KMS-11 (cell line): Measurements from ENCODE around the gene MOB3B.

Experiments
- H2AFZ ChIP-seq: fragments of 200-600 bp; sonication (generic); 2 replicates; pipeline ENCODE4 v1.6.1; 2016; ENCODE audit warnings: antibody characterized with exemption, mixed run types, low read depth
- H3K27ac ChIP-seq: fragments of 200-600 bp; sonication (generic); 2 replicates; pipeline ENCODE4 v1.6.1; 2016; ENCODE audit warnings: mild to moderate bottlenecking, mixed run types
- H3K27me3 ChIP-seq: fragments of 200-600 bp; sonication (generic); 2 replicates; pipeline ENCODE4 v1.6.1; 2017; ENCODE audit warnings: mild to moderate bottlenecking, low read depth, mixed run types, moderate library complexity; ENCODE audit not compliant: insufficient read depth
- H3K36me3 ChIP-seq: fragments of 200-600 bp; sonication (generic); 2 replicates; pipeline ENCODE4 v1.6.1; 2017; ENCODE audit warnings: mild to moderate bottlenecking, mixed run types; ENCODE audit not compliant: insufficient read depth
- H3K4me1 ChIP-seq: fragments of 200-600 bp; sonication (generic); 2 replicates; pipeline ENCODE4 v1.6.1; 2016; ENCODE audit warnings: mild to moderate bottlenecking, low read depth, mixed run types; ENCODE audit not compliant: poor library complexity, severe bottlenecking
- H3K4me2 ChIP-seq: fragments of 200-600 bp; sonication (generic); 2 replicates; pipeline ENCODE4 v1.7.0; 2016; ENCODE audit warnings: mild to moderate bottlenecking, mixed run types
- H3K4me3 ChIP-seq: fragments of 200-600 bp; sonication (generic); IDR thresholded peaks from 2 replicates; pipeline ENCODE4 v1.6.1; 2017; ENCODE audit warnings: low read depth, low read length, mixed read lengths; ENCODE audit not compliant: insufficient read depth
- H3K79me2 ChIP-seq: fragments of 200-600 bp; sonication (generic); 2 replicates; pipeline ENCODE4 v1.6.1; 2016; ENCODE audit warnings: low read depth, mixed run types; ENCODE audit not compliant: insufficient read depth
- H3K9ac ChIP-seq: fragments of 200-600 bp; sonication (generic); 2 replicates; pipeline ENCODE4 v1.6.1; 2016; ENCODE audit warnings: mild to moderate bottlenecking, mixed run types
- H4K20me1 ChIP-seq: fragments of 200-600 bp; sonication (generic); 2 replicates; pipeline ENCODE4 v1.6.1; 2016; ENCODE audit warnings: mild to moderate bottlenecking, mixed run types; ENCODE audit not compliant: insufficient read depth
- TF ChIP-seq, protein P1 (sequence below): fragments of 200-600 bp; sonication (generic); conservative IDR thresholded peaks from 2 replicates; pipeline ENCODE4 v1.6.1; 2017; ENCODE audit warnings: low read depth, mild to moderate bottlenecking, antibody characterized with exemption, low read length, moderate library complexity, mixed read lengths

Gene MOB3B

DNA sequence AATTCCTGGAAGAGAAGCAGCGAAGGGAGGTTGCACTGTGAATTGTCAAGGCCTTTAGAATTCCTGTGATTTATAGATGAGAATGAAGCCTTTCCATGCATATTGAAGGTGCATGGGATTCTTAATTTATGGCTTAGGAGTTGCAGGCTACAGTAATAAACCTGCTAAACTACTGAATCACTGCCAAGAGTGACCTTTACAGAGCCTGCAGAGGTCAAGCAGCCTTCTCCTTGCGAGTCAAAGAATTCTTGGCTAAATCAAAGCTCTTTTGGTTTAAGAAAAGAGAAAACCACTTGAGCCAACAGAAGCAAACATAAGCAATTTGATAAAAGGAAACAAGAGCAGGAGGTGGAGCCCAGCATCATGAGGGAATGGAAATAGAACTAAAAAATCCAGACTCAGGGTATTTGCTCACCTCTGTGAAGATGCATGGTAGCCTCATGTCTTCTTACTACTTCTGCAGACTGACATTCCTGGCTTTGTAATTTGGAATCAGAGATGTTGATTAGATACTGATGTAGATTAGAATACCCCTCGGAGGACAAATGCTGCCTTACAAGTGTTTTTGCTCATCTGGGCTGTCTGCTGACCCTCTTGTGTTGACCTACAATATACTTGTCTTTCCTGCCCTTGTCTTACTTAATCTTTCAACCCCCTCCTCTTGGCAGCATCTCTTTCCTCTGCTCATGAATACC is 95.8 kb downstream of the MOB3B start:
- Histone ChIP-seq H3K4me1 (no peaks in the 10 kb centered on the region), H3K79me2 (no peaks in the 10 kb centered on the region), H2AFZ (no peak overlapping the region), H3K27me3 (no peaks in the 10 kb centered on the region), H3K4me3 (no peak overlapping the region), H3K36me3 (no peaks in the 10 kb centered on the region), H3K27ac (no peak overlapping the region), H3K4me2 (no peak overlapping the region), H3K9ac (no peak overlapping the region), H4K20me1 (no peaks in the 10 kb centered on the region)
- TF ChIP-seq, protein P1, sequence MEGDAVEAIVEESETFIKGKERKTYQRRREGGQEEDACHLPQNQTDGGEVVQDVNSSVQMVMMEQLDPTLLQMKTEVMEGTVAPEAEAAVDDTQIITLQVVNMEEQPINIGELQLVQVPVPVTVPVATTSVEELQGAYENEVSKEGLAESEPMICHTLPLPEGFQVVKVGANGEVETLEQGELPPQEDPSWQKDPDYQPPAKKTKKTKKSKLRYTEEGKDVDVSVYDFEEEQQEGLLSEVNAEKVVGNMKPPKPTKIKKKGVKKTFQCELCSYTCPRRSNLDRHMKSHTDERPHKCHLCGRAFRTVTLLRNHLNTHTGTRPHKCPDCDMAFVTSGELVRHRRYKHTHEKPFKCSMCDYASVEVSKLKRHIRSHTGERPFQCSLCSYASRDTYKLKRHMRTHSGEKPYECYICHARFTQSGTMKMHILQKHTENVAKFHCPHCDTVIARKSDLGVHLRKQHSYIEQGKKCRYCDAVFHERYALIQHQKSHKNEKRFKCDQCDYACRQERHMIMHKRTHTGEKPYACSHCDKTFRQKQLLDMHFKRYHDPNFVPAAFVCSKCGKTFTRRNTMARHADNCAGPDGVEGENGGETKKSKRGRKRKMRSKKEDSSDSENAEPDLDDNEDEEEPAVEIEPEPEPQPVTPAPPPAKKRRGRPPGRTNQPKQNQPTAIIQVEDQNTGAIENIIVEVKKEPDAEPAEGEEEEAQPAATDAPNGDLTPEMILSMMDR = no peak

DNA sequence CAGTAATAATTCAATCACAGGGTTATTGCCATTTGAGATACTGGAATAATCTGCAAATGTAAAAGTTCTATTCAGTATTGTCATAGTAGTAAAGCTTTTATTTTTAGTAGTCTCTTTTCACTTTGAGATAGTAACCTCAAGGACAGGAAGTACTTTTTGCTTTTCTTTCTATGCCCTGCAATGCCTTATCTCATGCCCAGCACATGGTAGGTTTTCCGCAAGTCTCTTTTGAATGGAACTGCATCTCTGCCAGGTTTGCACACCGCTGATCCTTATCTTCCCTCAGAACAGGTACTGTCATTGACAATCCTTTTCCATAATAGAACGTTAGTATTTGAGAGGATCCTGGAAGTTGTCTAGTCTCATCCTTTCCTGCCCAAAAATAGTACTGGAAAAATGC is 97.3 kb downstream of the MOB3B start:
- TF ChIP-seq, protein P1 = no peak
- Histone ChIP-seq H3K79me2 (no peaks in the 10 kb centered on the region), H4K20me1 (no peaks in the 10 kb centered on the region), H3K4me3 (no peak overlapping the region), H3K27ac (no peak overlapping the region), H3K36me3 (no peaks in the 10 kb centered on the region), H3K4me1 (no peaks in the 10 kb centered on the region), H2AFZ (no peak overlapping the region), H3K4me2 (no peak overlapping the region), H3K9ac (no peak overlapping the region), H3K27me3 (no peaks in the 10 kb centered on the region)

DNA sequence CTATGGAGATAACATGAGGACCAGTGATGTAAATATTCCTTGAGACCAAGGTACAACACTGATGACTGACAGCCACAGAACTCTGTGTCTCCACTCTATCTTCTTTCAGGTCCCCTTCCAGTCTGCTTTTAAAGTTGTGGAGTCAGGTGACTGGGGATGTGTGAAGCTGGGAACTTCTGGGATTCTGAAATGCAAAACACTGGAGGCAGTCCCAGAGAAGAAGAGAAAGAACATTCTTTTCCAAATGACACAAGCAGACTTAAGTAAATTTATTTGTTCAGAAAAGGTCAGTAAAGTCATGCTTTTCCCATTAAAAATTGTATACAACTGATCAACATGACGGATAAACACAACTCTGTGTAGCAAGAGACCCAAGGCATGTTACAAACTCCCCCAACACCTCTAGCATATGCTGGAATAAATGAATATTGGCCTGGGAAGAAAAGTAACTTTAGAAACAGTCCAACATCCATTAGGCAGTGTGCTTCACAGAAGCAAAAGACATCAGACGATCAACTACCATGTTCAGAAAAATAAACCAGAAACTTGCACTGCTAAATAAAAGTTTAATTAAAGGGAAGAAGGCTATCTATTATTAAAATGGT is 98.0 kb downstream of the MOB3B start:
- Histone ChIP-seq H3K27ac (no peak overlapping the region), H3K79me2 (no peaks in the 10 kb centered on the region), H3K27me3 (no peaks in the 10 kb centered on the region), H3K4me2 (no peak overlapping the region), H3K4me3 (no peak overlapping the region), H4K20me1 (no peaks in the 10 kb centered on the region), H3K9ac (no peak overlapping the region), H3K4me1 (no peaks in the 10 kb centered on the region), H3K36me3 (no peaks in the 10 kb centered on the region), H2AFZ (no peak overlapping the region)
- TF ChIP-seq, protein P1 = no peak

DNA sequence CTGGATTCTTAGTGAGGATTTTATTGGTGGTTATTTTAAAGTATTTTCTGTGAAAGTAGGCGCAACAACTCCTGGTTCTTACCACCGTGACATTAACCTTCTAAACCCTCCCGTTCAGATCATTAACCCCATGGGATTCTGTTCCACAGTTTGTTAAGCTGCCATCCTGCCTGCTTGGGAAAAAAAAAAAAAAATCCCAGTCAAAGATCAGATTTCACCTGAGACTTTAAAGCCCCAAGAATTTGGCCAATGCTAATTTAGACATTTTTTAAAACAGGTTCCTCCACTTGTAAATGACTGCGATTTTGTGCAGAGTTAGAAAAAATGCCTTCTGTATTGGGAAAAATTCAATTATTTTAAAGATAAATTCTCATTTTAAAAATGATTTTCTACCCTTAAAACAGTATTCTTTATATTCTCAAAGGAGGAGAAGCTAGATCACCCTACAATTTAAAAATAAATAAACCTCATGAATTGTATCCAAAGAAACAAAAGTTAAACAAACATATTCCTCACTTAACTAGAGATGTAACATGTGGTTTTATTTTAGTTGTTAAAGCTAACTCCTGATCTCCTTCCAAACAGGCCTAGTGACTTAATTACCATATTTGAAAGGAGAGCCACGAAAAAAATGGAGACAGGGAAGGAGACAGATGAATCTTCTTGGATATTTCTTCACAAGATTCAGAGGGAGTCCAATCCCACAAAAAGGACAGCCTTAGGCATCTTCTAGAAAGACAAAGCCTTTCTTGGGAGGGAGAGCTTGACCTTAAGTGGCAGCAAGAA is 98.7 kb downstream of the MOB3B start:
- Histone ChIP-seq H3K4me3 (no peak overlapping the region), H3K4me2 (no peak overlapping the region), H3K79me2 (no peaks in the 10 kb centered on the region), H3K36me3 (no peaks in the 10 kb centered on the region), H3K27ac (no peak overlapping the region), H3K4me1 (no peaks in the 10 kb centered on the region), H3K9ac (no peak overlapping the region), H4K20me1 (no peaks in the 10 kb centered on the region), H3K27me3 (no peaks in the 10 kb centered on the region), H2AFZ (no peak overlapping the region)
- TF ChIP-seq, protein P1 = no peak
